Ectodermal cell (in vitro differentiated cells): ENCODE data around the gene MYO15B.

Source experiments
- H3K27ac ChIP-seq: 2 replicates; pipeline ENCODE4 v1.7.0; 2013; ENCODE audit warnings: mild to moderate bottlenecking, low read depth, low read length; ENCODE audit not compliant: insufficient read depth, poor library complexity, severe bottlenecking
- H3K27me3 ChIP-seq: 2 replicates; pipeline ENCODE4 v1.7.0; 2013; ENCODE audit warnings: mild to moderate bottlenecking, low read length; ENCODE audit not compliant: insufficient read depth, control insufficient read depth, poor library complexity, severe bottlenecking
- H3K36me3 ChIP-seq: one replicate; pipeline ENCODE4 v1.7.0; 2013; ENCODE audit warnings: low read length; ENCODE audit not compliant: control insufficient read depth, insufficient read depth
- H3K4me1 ChIP-seq: one replicate; pipeline ENCODE4 v1.7.0; 2013; ENCODE audit warnings: low read length; ENCODE audit not compliant: control insufficient read depth, insufficient read depth
- H3K4me3 ChIP-seq: 2 replicates; pipeline ENCODE4 v1.7.0; 2013; ENCODE audit warnings: low read depth, low read length, control low read depth; ENCODE audit not compliant: insufficient read depth
- H3K9me3 ChIP-seq: 2 replicates; pipeline ENCODE4 v1.7.0; 2013; ENCODE audit warnings: mild to moderate bottlenecking, low read length, moderate library complexity; ENCODE audit not compliant: control insufficient read depth
- WGBS, 2 experiments: methylation state at CpG; one replicate each; pipeline ENCODE4 v1.1.7; 2013; ENCODE audit warnings: missing lambda C conversion rate in 2 of 2; 5-methylcytosine and 5-hydroxymethylcytosine counted together

The MYO15B gene

DNA sequence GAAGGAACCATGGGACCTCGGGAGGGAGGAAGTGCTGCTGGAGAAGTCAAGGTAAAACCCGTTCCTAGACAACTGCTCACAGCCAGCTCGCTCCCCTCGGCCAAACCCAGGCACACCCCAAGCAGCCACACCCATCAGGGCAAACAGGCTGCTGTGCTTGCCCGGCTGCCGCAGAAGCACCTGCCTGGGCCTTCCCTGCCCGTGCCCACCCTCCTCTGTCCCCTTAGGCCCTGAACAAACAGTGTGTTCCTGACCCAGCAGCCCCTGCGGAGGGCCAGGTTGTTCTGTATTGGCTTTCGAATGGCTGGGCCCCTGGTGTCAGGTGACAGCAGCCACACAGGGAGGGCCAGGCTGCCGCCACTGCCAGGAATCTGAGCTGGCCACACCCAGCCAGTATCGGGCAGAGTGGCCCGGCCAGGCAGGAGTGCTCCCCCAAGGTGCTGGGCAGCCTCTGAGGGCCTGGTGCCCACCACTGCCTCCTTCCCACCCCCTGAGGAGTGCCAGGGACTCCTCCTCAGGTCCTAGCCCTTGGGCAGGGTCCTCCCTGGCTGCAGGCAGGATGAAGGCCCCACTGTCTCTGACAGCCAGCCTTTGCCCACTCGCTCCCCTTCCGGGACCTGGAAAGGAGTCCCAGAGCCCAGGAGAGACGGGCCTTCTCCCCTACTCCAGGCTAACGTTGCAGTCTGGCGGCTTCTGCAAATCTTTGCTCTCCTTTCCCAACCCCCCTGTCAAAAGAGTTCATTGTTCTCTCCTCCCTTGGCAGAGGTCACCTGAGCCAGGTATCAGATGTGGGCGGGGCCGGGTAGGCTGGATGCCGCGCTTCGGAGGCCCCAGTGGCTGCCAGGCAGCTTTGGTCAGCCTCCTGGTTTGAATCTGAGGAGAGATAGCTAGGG, 38.1 kb upstream of the MYO15B start:
- Histone ChIP-seq H3K4me3 (no peak overlapping the region), H3K27ac (peak overlapping the region; percentile 46), H3K4me1 (peaks cover 25% of the 10 kb centered on the region), H3K36me3 (no peaks in the 10 kb centered on the region), H3K27me3 (no peaks in the 10 kb centered on the region), H3K9me3 (no peaks in the 10 kb centered on the region)
- WGBS, 2 experiments: 42 to 47% methylated on average over 22 of the region's 22 CpGs

DNA sequence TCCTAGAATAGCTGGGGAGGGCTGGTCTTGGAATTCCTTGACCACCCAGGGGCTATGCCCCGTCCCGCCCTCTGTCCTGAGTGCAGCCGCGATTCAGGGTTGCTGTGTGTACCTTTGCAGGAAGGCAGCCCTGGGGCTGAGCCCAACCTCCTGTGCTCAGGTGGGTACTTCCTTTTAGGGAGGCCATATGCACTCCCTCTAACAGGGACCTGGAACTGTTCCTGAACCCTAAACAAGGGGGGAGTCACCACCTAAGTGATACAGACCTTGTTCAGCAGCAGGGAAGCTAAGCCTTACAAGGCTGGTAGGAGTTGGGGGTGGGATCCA, 37.5 kb upstream of the MYO15B start:
- Histone ChIP-seq H3K27ac (no peak overlapping the region), H3K27me3 (no peaks in the 10 kb centered on the region), H3K36me3 (no peaks in the 10 kb centered on the region), H3K9me3 (no peaks in the 10 kb centered on the region), H3K4me3 (no peak overlapping the region), H3K4me1 (peaks cover 25% of the 10 kb centered on the region)
- 63 to 81% methylated on average over 4 of the region's 4 CpGs for WGBS, 2 experiments

DNA sequence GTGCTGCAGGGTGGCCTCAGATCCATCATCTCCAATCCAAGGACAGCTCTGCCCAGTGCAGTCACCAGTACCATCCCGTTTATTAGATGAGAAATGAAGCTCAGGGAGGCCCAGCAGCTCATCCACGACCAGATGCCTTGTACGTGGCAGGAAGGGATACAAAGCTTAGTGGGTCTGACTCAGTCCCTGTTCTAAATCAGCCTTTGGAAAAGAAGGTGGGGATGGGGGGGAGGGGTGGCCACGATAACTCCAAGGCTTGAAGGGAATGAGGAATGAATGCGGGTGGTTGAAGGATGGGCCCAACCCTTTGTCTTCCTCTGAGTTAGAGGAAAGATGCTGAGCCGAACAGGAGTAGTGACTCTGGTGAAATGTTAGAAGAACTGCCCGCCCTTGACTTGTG, 36.3 kb upstream of the MYO15B start:
- Histone ChIP-seq H3K4me3 (no peak overlapping the region), H3K36me3 (no peaks in the 10 kb centered on the region), H3K27ac (no peak overlapping the region), H3K4me1 (peaks cover 25% of the 10 kb centered on the region), H3K9me3 (no peaks in the 10 kb centered on the region), H3K27me3 (no peaks in the 10 kb centered on the region)
- 79 to 80% methylated on average over 7 of the region's 7 CpGs for whole genome bisulfite sequencing, 2 experiments

DNA sequence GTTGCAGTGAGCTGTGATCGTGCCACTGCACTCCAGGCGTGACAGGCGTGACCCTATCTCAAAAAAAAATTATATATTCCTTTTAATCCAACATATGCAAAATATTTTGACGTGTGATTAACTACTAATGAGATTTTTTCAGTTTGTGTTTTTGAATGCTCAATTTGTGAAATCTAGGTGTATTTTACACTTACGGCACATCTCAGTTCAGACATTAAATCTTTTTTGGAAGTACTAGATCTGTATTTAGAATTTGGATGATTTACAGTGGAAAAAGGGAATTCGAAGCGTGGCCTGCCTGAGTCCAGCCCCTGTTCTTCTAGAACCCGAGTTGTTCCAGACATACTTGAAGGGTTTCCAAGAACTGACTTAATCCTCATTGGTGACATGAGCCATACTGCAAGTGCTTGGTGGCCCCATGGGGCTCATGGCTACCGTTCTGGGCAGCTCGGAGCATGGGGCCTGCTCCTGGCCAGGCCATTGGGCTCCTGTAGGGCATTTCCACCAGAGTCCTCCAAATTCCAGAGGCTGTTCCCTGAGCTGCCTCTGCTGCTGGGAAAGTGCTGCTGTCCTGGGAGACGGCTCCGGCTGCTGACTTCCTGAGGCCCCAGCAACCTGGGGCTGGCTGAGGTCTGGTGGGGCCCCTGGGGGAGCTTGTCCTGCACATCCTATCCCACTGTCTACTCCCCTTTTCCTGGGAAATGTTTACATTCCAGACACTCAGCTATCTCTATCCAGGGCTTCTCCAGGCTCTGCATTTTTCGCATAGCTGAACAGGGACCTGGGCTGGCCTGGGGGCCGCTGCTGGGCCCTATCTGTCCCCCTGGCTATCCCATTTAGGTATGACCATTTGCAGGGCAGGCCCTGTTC, 34.9 kb upstream of the MYO15B start:
- Histone ChIP-seq H3K9me3 (no peaks in the 10 kb centered on the region), H3K4me1 (peaks cover 32% of the 10 kb centered on the region), H3K27me3 (no peaks in the 10 kb centered on the region), H3K36me3 (no peaks in the 10 kb centered on the region), H3K4me3 (no peak overlapping the region), H3K27ac (peak overlapping the region; percentile 18)
- WGBS, 2 experiments: 82% methylated on average over 14 of the region's 14 CpGs

DNA sequence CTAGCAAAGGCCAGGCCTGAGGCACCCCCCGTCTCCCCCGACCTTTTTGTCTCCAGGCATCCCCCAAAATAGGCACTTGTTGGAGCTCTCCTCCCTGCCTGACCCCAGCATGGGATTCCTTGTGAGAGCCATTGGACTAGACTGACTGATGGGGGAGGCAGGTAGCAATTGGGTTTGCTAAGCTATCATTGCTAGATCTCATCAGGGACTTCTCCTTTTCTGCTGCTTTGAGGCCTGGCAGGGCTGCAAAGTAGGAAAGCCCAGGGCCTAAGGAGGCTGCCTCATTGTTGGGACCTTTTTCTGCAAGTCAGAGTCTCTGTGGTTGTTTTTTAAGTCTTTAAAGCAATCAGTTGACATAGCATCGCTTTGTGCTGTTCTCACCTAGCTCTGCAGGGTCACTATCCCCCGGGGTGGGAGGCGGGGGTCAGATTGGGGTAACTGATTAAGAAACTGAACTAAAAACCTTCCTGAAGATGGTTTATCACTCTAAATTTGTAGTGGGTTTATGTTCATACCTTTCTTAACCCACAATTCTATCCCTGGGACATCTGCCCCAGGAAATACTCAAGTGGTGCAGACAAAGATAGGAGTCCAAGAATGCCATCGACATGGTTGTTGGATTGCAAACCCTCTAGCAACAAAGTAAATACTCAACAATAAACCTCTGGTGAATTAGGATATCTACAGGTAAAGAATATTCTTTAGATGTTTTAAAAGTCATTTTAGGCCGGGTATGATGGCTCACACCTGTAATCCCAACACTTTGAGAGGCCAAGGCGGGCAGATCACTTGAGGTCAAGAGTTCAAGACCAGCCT, 34.1 kb upstream of the MYO15B start:
- Histone ChIP-seq H3K4me1 (peaks cover 35% of the 10 kb centered on the region), H3K36me3 (no peaks in the 10 kb centered on the region), H3K4me3 (no peak overlapping the region), H3K27ac (peak overlapping the region; percentile 18), H3K27me3 (no peaks in the 10 kb centered on the region), H3K9me3 (no peaks in the 10 kb centered on the region)
- 90 to 92% methylated on average over 8 of the region's 8 CpGs for WGBS, 2 experiments

DNA sequence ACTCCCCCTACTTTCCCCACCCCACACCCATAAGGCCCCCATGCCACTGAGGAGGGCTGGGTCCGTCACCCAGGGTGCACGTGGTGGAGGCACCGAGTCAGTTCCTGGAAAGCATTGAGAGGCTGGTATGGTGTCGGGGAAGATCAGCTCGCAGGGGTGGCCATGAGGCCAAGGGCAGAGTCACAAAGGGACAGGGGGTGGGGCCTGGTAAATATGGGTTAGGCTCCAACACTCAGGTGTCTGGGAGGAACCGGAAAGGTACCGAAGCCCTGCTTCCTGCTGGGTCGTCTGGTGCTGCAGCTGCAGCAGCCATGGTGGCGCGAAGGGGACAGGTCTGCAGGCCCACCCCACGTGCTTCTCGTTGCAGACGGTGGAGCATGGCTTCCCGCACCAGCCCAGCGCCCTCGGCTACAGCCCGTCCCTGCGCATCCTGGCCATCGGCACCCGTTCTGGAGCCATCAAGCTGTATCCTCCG, 31.9 kb upstream of the MYO15B start:
- Histone ChIP-seq H3K27ac (no peak overlapping the region), H3K9me3 (no peaks in the 10 kb centered on the region), H3K36me3 (no peaks in the 10 kb centered on the region), H3K4me1 (peaks cover 25% of the 10 kb centered on the region), H3K4me3 (no peak overlapping the region), H3K27me3 (no peaks in the 10 kb centered on the region)
- WGBS, 2 experiments: 93 to 94% methylated on average over 21 of the region's 21 CpGs

DNA sequence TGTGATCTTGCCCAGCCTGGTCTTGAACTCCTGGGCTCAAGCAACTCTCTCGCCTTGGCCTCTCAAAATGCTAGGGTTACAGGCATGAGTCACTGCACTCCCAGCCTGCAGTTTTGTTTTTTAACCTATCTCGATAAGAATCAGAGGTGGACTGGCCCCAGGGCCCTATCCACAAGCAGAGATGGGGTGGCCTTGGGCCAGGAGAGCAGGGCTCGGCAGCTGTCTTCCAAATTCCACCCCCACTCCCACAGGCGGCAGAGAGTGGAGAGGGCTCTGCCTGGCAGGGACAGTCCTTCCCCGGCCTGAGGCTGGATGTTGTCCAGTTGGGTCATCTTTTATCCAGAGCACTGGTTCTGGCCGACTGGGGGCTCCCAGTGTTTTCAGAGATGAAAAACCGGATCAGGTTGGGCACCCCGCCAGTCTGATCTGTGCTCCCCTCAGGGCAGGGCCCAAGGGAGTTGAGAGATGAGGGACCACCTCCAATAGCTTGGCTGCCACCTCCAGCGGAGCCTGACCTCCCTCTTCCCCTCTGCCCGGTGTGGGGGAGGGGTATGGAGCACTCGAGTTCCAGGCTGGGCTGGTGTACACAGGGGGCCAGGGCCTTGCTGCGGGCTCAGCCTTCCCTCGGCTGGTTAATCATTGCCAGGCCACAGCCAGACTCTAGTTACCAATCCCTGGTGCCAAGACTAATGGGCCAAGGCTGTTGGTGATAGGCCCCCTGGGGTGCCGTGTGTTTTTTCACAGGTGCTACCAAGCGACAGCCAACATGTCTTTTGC, 30.3 kb upstream of the MYO15B start:
- Histone ChIP-seq H3K27me3 (no peaks in the 10 kb centered on the region), H3K4me1 (peaks cover 23% of the 10 kb centered on the region), H3K9me3 (no peaks in the 10 kb centered on the region), H3K27ac (no peak overlapping the region), H3K36me3 (no peaks in the 10 kb centered on the region), H3K4me3 (no peak overlapping the region)
- 83 to 88% methylated on average over 14 to 15 of the region's 15 CpGs for WGBS, 2 experiments

DNA sequence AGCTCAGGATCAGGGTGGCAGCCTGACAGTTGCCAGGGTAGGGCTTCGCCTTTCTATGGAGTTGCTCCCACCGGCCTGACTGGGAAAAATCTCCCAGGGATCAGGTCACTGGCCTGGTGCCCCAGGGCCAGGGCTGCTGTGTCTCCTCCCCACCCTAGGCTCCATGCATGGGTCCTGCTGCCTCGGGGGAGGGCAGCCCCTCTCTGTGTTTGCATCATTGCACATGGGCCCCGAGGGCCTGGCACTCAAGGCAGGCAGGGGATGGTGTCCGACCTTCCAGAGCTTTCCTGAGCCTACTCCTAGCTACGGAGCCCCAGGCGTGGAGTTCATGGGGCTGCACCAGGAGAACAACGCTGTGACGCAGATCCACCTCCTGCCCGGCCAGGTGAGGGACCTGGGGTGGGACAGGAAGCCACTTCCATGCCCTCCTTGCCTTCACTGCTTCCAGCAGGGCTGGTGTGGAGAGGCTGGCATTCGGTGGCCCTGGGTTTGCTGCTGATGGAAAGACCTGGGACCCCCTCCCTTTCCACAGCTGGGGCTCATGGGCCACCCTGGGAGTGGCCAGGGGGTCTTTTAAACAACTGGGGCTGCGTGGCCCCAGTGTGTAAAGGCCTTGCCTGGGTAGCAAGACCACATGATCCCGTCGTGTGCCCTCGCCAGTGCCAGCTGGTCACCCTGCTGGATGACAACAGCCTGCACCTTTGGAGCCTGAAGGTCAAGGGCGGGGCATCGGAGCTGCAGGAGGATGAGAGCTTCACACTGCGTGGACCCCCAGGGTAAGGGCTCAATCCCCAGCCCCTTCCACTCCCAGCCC, 29.5 kb upstream of the MYO15B start:
- WGBS, 2 experiments: 88 to 90% methylated on average over 18 of the region's 18 CpGs
- peaks cover 17% of the 10 kb centered on the region for H3K4me1 ChIP-seq
- H3K4me3 ChIP-seq: no peak overlapping the region
- no peaks in the 10 kb centered on the region for H3K27me3 ChIP-seq
- no peaks in the 10 kb centered on the region for H3K9me3 ChIP-seq
- H3K36me3 ChIP-seq: no peaks in the 10 kb centered on the region
- no peak overlapping the region for H3K27ac ChIP-seq
